IPS-NIHi11 (cell line): ENCODE measurements around the gene IGFBP7.

Experiments
- DNase-seq: peaks from one replicate; pipeline ENCODE4 v3.0.0; 2012; ENCODE audit warnings: mixed read lengths, low spot score

The IGFBP7 gene

GRCh38 chr4:57095245-57095644 lies 14.9 kb downstream of the IGFBP7 start:
- DNase-seq: no peak

GRCh38 chr4:57094832-57095223 lies 15.4 kb downstream of the IGFBP7 start:
- no peak for DNase-seq

- no peak for DNase-seq
Measured at GRCh38 chr4:57093845-57094831, 16.0 kb downstream of the IGFBP7 start.

DNA sequence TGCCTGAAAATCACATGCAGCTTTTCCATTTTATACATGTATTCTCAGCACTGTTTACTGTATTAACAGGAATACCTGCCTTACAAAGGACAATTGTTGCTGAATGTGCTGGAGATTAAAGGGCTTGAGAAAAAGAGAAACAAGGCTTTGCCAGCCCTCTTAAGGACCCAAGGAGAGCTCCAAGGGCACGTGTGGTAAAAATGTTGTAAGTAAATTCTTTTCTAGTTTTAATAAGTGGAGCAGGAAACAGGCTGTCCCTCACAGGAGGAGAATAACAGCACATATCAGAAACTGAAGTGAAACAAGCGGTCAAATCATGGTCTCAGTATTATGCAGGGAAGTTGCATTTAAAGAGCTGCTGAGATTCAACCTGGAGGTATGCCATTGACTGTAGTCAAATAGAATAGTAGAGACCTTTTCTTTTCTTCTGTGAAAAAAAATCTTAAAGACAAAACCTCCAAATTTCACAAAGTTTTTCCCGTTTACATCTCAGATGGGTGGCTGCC lies 18.5 kb downstream of the IGFBP7 start:
- no peak for DNase-seq

DNA sequence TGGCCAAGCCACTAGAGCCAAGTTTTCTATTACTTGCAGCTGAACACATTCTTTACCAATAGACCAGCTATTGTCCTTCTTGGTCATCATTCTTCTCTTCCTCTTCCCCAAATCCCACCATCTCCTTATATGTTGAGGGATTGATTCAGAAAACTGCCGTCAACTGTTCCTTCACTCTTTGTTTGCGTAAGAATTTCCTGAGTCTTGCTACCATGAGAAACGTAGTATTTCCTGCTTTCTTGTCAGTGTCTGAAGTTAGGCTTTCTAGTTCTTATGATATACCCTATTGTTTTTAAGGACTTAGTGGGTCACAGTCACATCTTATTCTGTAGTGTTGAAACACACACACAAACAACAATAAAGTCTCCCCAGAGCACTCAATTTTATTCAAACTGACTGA lies 20.1 kb downstream of the IGFBP7 start:
- no peak for DNase-seq

DNA sequence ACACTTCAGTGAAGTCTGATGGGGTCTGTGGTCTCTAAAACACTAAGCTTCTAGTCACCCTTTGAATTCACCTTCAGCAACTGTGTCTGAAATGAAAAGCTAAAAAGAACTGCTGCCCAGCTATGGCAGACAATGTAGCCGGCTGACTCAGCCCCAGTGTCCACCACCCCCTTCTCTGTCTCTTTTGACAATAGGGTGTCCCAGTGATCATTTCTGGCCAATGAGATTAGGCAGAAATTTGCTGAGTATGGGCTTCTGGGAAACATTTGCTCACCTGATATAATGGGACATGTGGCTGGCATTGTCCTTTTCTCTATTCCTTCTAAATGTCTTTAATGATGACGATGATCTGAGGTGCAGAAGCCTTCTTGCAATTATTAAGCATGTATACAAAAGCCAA lies 20.6 kb downstream of the IGFBP7 start:
- no peak for DNase-seq

GRCh38 chr4:57086031-57086723 lies 24.0 kb downstream of the IGFBP7 start:
- DNase-seq: no peak

GRCh38 chr4:57085278-57085677 lies 24.9 kb downstream of the IGFBP7 start:
- DNase-seq: no peak

DNA sequence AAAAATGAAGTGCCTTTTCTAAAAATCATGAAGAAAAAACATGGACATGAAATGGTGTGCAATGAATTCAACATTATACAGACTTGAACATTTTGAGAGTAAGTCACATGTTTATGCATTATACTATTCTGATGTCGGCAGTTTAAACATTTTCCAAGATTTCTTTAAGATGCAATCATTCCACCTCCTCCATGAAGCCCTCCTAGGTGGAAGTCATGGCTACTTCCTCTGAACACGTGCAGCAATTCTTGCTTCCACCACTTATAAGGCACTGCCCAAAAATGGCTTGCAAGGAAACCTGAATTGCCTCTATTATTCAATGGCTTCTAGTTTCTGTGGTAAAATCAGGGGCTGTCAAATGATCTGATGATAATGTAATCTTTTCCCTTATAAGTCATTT lies 25.8 kb downstream of the IGFBP7 start:
- DNase-seq: no peak

DNA sequence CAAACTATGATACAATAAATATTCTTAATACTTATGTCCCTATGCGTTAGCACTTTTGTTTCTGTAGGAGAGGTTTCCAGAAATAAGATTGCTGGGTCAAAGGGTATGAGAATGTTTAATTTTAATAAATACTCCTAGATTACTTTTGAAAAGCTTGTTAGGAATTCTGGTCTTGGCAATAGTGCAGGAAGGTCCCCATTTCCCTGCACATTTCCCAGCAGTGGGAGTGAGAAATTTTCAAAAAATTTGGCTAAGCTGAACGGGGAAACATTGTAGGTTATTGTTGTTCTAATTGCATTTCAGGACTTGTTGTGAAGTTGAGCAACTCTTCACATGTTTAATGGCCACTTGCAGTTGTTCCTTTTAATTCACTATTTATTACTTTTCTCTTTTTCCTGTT lies 27.1 kb downstream of the IGFBP7 start:
- DNase-seq: no peak

GRCh38 chr4:57081651-57082621 lies 28.2 kb downstream of the IGFBP7 start:
- no peak for DNase-seq

DNA sequence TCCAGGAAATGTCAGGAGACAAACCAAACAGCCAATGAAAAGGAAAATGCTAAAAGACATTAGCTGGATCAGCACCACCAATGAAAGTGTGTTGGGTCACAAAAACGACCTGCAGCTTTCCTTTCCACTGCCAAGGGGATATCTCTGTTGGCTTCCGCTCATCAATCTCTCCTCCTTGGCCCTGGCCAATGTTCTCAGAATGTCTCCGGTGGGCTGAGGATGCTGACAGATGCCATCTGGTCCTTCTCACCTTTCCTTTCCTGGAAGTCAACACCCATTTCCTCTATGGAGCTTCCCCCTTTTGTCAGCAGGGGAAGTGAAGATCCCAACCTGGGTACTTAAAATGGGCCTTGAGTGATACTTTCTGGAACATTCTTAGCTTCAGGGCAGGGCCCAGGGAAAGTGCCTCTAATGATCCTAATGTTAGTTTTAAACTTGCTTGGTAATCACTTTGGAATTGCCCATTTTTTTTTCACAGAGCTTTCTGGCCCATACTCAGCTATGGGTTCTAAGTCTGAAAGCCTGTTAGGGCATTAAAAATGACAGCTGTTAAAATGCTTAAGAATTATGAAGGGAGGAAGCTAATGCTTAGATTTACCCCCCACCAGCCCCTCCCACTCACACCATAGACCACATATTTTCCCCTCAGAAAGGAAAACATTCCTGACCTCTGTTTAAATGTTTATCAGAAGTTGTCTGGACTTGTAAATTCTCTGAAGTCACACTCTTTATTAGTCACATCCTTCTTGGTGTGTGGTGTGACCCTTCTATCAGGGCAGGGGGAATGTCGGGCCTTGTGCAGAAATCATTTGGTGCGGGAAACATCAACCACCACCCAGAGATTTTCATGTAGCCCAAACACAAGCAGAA lies 29.2 kb downstream of the IGFBP7 start:
- no peak for DNase-seq

GRCh38 chr4:57078685-57079521 lies 31.3 kb downstream of the IGFBP7 start:
- peak; percentile 64 for DNase-seq

- DNase-seq: peak; percentile 32
Measured at GRCh38 chr4:57077550-57078343, 32.4 kb downstream of the IGFBP7 start.

DNA sequence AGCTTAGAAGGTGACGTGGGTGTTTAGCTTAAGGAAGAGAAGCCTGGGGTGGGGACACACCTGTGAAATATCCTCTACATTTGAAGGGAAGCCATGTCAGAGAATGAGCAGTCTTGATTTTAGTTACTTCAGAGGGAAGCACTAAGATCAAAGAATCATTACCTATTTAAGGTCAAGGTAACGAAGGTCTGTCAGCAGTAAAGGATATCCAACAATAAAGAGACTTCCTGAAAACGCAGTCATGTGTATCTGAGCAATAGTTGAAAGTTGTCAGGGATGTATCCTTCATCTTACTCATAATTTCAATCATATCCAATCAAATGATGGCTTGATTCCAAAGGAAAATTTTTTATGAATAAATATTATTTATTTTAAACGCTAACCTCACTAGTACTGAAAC lies 33.5 kb downstream of the IGFBP7 start:
- DNase-seq: no peak

- no peak for DNase-seq
Measured at GRCh38 chr4:57075367-57075766, 34.8 kb downstream of the IGFBP7 start.

- DNase-seq: no peak
Measured at GRCh38 chr4:57074744-57075143, 35.4 kb downstream of the IGFBP7 start.

GRCh38 chr4:57073559-57073958 lies 36.6 kb downstream of the IGFBP7 start:
- no peak for DNase-seq

GRCh38 chr4:57071326-57071725 lies 38.9 kb downstream of the IGFBP7 start:
- DNase-seq: no peak
